Measurements from ENCODE around the gene VEGFA. TPM values are rescaled to one million over a fixed set of nuclear protein-coding genes. Genes with fewer than 3 reads are reported as not detected.

The VEGFA gene
- total RNA-seq, 2 donors from 2014 or later = 102 to 132 TPM

DNA sequence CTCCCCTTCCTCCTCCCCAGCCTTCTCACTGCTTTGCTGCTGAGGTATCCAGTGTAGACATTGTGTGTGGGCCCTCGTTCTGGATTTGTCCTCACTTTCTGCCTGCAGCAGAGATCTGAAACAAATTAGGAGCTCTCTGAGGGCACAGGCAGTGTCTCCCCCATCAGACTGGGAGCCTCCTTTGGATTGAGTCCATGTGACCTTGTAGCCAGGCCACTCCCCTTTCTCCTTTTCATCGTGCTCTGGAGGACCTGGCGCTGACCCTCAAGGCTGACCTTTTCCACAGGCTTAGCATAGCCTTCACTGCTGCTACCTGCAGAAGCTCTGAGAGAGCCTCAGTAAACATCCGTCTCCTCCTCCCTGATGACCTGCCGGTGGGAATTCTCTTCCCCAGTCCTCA lies 26.2 kb downstream of the VEGFA start:
- no peak overlapping the region for H3K27ac ChIP-seq
- H3K4me3 ChIP-seq = no peak overlapping the region
- no peak for DNase-seq (ENCODE audit: low spot score)
- H3K4me1 ChIP-seq = peaks cover 0 to 30% of the 10 kb centered on the region in 2 donors
- no peaks in the 10 kb centered on the region for H3K36me3 ChIP-seq
- no peaks in the 10 kb centered on the region for H3K27me3 ChIP-seq
- no peaks in the 10 kb centered on the region for H3K9me3 ChIP-seq
- TF ChIP-seq, protein P1, sequence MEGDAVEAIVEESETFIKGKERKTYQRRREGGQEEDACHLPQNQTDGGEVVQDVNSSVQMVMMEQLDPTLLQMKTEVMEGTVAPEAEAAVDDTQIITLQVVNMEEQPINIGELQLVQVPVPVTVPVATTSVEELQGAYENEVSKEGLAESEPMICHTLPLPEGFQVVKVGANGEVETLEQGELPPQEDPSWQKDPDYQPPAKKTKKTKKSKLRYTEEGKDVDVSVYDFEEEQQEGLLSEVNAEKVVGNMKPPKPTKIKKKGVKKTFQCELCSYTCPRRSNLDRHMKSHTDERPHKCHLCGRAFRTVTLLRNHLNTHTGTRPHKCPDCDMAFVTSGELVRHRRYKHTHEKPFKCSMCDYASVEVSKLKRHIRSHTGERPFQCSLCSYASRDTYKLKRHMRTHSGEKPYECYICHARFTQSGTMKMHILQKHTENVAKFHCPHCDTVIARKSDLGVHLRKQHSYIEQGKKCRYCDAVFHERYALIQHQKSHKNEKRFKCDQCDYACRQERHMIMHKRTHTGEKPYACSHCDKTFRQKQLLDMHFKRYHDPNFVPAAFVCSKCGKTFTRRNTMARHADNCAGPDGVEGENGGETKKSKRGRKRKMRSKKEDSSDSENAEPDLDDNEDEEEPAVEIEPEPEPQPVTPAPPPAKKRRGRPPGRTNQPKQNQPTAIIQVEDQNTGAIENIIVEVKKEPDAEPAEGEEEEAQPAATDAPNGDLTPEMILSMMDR (IDR thresholded peaks at IDR 0.05) = no peak

DNA sequence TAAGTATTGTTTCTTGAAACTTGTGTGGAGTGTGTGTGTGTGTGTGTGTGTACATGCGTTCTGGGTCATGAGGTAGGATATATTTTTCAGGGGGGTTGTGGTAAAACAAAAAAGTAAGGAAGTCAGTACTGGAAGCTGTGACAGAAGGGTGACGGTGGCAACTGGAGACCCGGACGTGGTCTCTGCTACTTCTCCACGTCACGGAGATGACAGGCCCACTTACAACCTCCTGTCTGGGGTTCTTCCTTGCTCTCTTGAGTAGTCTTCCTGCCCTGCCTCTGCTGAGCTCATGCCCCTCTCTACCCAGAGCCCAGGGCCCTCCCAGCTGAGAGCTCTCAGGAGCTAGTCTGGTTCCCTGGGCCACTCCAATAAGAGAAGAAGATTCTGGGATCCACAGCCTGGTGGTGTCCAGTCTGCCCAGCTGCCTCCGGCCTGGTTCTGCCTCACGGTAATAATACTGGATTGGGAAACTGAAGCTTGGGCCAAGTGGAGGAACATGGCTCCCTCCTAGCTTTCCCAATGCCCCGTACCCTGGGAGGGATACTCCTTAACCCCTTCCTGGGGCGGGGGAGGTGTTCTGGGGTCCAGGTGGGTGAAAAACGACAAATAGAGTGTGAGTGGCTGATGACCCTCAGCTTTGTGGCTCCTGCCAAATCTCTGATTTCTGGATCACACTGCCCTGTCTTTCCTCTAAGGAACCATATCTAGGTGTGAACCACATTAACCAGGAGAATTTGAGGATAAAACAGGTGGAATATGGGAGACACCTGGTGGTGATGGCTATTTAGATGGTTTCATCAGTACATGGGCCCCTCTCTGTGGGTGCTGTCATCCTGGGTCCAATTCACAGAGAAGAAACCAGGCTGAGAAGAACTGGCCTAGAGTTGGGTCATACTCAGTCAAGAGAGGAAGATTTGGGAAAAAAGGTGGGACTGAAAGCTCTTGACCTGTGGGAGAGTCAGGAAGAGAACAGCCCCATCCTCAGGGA lies 27.2 kb downstream of the VEGFA start:
- Histone ChIP-seq H3K27ac (no peak overlapping the region), H3K36me3 (no peaks in the 10 kb centered on the region), H3K9me3 (no peaks in the 10 kb centered on the region), H3K4me3 (no peak overlapping the region), H3K27me3 (no peaks in the 10 kb centered on the region), H3K4me1 (peaks cover 0 to 33% of the 10 kb centered on the region in 2 donors)
- TF ChIP-seq, protein P1 (IDR thresholded peaks at IDR 0.05) = no peak
- no peak for DNase-seq (ENCODE audit: low spot score)

DNA sequence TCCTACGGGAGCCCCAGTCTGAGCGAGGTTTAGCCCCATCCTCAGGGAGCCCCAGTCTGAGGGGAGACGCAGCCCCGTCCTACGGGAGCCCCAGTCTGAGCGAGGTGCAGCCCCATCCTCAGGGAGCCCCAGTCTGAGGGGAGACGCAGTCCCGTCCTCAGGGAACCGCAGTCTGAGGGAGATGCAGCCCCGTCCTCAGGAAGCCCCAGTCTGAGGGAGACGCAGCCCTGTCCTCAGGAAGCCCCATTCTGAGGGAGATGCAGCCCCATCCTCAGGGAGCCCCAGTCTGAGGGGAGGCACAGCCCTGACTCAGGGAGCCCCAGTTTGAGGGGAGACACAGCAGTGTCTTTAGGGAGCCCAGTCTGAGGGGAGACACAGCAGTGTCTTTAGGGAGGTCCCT lies 27.9 kb downstream of the VEGFA start:
- no peaks in the 10 kb centered on the region for H3K36me3 ChIP-seq
- H3K4me3 ChIP-seq = no peak overlapping the region
- TF ChIP-seq, protein P1 (IDR thresholded peaks at IDR 0.05) = no peak
- peak overlapping the region in 1 of 2 donors; percentile 65 for H3K27ac ChIP-seq
- DNase-seq (ENCODE audit: low spot score) = no peak
- no peaks in the 10 kb centered on the region for H3K27me3 ChIP-seq
- no peaks in the 10 kb centered on the region for H3K9me3 ChIP-seq
- peaks cover 0 to 33% of the 10 kb centered on the region in 2 donors for H3K4me1 ChIP-seq

DNA sequence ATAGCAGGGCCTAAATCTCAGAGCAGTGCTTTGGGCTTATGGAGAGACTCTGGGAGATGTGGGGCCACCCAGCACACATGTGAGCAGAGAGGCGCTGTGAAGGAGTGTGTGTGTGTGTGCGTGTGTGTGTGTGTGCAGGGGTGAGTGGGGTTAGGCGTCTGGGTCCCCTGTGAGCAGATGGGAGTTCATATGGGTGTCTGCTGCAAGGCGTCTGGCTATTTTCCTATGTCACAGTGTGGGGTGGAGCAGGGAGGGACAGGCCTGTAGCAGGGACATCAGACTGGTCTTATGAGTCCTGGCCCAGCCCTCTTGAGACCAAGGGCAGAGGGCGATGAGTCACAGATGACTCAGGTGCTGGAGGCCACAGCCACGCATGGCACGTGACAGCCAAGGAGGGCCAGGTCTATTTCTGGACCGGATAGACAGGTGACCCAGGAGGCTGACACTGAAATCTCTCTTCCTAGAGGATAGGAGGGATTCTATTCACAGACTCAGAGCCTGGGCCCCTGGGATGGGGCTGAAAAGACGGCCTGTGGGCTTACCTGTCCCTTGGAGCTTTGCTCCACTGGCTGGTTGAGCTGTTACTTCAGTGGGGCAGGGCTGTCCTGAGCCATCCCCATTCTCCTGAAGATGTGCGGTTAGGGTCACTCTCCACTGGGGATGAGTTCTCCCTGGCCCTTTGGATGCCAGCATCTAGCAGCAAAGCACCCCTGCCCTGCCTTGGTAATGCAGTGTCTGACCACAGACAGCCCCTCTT lies 28.9 kb downstream of the VEGFA start:
- TF ChIP-seq, protein P1 (IDR thresholded peaks at IDR 0.05) = no peak
- no peaks in the 10 kb centered on the region for H3K27me3 ChIP-seq
- no peaks in the 10 kb centered on the region for H3K36me3 ChIP-seq
- peaks cover 0 to 28% of the 10 kb centered on the region in 2 donors for H3K4me1 ChIP-seq
- H3K9me3 ChIP-seq = no peaks in the 10 kb centered on the region
- H3K27ac ChIP-seq = peak overlapping the region; percentile 2 to 65
- peak; percentile 73 for DNase-seq (ENCODE audit: low spot score)
- no peak overlapping the region for H3K4me3 ChIP-seq

DNA sequence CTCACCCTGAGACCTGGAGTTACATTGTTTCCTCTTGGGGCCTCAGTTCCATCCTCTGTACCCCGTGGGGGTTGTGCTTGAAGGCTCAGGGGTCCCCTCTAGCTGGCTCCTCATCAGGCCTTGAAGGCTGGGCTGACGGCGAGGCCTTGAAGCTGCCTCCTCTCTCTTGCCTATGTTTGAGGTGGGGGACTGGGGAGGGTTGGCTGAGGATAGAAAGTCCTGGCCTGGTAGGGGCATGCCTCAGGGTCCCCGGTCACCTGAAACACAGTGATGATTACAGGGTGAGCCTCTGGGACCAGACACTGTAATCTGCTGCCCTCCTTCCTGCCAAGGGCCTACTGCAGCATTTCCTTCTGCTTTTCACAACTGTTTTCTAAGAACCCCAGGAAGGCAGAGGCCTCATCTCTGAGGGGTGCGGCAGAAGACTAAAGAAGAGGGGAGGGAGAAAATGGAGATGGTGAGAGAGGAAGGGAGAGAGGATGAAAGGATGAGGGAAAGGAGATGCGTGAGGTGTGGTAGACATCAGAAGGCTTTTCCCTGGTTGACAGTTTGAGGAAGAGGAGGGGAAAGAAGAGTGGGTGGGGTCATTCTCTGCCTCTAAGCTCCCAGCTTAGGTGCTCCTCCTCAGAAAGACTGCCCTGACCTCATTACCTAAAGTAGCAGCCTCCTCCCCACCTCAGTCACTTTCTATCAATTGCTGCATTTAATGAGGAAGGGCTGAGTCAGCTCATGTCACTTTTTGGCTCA lies 29.7 kb downstream of the VEGFA start:
- Histone ChIP-seq H3K4me1 (peaks cover 0 to 23% of the 10 kb centered on the region in 2 donors), H3K9me3 (no peaks in the 10 kb centered on the region), H3K27me3 (no peaks in the 10 kb centered on the region), H3K27ac (peak overlapping the region; percentile 2 to 65), H3K36me3 (no peaks in the 10 kb centered on the region), H3K4me3 (no peak overlapping the region)
- TF ChIP-seq, protein P1 (IDR thresholded peaks at IDR 0.05) = no peak
- DNase-seq (ENCODE audit: low spot score) = no peak

All from right atrium auricular region (tissue), 2 donors.